ENCODE results near the gene GOLGA6C. TPM values are rescaled to one million over a fixed set of nuclear protein-coding genes. Genes with fewer than 3 reads are reported as not detected.

GOLGA6C gene
- total RNA-seq, 4 donors from 2014 or later, result not detected

DNA sequence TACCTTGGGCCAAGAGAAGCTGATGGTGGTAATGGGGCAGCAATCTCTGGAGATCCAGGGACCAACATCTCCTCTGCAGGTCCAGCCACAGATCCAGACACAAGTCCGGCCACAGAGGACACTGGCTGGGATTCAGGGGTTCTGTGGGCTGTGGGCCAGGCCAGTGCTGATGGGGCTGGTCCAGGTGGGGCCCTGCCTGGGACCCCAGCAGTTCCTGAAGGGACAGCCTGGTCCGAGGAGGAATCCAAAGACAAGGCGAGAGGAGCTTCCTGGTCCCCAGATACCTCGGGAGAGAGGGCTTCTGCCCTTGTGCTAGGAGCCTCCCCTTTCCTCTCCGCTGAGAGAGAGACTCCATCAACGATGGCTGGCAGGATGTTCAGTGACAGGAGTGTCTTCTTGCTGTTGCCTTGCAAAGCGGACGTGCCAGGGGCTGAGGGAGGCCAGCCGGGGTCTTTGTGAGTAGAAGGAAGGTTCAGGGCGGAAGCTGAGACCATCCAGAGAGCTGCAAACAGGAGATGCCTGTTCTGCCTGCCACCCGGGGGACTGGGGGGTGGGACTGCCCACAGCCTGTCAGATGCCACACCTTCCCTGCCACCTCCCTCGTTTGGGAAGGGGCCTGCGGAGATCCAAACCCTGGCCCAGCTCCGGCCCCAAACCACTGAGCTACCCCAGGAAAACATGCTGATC is 24.5 kb upstream of the GOLGA6C start:
- H3K36me3 ChIP-seq, result no peaks in the 10 kb centered on the region
- H3K4me1 ChIP-seq, result no peaks in the 10 kb centered on the region
- TF ChIP-seq POLR2AphosphoS5 (IDR thresholded peaks at IDR 0.05) (no peak), EP300 (IDR thresholded peaks at IDR 0.05) (no peak), POLR2A (IDR thresholded peaks at IDR 0.05) (no peak)
- 60% methylated on average over 2 of the region's 14 CpGs; no CpG with 5 or more reads in 1 of the 2 donors for WGBS, 2 donors (ENCODE audit: low coverage in 1 of 2)
- no peak overlapping the region for H3K4me3 ChIP-seq
- H3K27me3 ChIP-seq, result peaks cover 73% of the 10 kb centered on the region
- H3K9me3 ChIP-seq, result no peaks in the 10 kb centered on the region
- no peak overlapping the region for H3K27ac ChIP-seq
- no peak for ATAC-seq

DNA sequence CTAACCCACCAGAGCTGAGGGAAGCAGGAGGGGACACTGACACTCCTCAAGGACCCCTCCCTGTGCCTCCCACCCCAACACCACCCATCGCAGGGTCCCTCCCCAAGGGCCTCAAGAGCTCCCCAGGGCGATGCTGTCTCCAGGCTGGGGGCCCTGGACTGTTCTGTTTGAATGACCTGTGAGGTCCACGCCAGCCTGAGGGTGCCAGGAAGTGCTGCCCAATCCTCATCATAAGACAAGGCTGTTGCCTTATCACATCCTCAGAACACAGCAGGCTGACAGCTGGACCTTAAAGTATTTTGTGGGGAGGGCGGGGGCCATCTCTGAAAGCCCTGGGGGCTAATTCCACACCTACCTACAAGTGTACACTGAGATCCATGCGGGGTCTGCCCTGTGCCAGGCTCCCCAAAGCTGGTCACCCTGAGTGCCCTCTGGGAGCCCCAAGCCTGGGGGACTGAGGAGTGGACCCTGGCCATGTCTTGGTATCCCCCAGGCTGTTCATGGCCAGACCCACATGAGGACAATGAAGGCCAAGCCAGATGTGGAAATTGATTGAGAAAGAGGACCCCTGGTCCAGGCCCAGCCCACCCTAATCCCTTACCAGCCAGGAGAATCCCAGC is 23.8 kb upstream of the GOLGA6C start:
- Histone ChIP-seq H3K9me3 (no peaks in the 10 kb centered on the region), H3K27me3 (peaks cover 66% of the 10 kb centered on the region), H3K4me3 (no peak overlapping the region), H3K27ac (no peak overlapping the region), H3K36me3 (no peaks in the 10 kb centered on the region), H3K4me1 (no peaks in the 10 kb centered on the region)
- ATAC-seq, result no peak
- no CpG with 5 or more reads among the region's 5 CpGs for WGBS, 2 donors (ENCODE audit: low coverage in 1 of 2)
- TF ChIP-seq POLR2AphosphoS5 (IDR thresholded peaks at IDR 0.05) (no peak), EP300 (IDR thresholded peaks at IDR 0.05) (no peak)

DNA sequence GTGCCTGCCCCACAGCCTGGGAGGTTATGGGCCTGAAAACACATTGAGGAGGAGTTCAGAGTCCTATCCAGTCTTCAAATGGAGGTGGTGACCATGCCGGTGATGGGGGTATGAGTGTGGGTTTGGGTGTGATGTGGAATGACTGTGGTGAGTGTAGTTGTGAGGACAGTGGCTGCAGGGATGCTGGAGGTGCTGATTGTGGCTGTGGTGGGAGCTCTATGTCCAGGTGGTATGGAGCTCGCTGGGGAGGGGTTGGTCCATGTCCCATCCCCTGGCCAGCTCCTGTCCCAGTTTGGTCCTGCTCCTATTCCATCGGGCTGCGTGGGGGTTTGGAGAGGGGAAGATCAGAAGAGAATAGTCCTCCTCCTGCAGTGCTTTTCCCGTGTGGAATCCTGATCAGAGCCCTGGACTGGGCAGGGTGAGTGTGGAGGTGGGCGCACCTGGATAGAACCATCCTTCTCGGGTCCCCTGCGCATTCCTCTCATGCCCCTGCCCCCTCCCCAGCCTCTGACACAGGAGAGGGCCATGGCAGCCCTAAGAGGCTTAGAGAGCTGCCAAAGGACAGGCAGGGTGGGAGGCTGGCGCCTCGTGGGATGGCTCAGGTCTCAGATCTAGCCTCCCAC is 23.0 kb upstream of the GOLGA6C start:
- 78 to 87% methylated on average over 3 to 6 of the region's 10 CpGs for WGBS, 2 donors (ENCODE audit: low coverage in 1 of 2)
- no peaks in the 10 kb centered on the region for H3K9me3 ChIP-seq
- TF ChIP-seq, protein P1, sequence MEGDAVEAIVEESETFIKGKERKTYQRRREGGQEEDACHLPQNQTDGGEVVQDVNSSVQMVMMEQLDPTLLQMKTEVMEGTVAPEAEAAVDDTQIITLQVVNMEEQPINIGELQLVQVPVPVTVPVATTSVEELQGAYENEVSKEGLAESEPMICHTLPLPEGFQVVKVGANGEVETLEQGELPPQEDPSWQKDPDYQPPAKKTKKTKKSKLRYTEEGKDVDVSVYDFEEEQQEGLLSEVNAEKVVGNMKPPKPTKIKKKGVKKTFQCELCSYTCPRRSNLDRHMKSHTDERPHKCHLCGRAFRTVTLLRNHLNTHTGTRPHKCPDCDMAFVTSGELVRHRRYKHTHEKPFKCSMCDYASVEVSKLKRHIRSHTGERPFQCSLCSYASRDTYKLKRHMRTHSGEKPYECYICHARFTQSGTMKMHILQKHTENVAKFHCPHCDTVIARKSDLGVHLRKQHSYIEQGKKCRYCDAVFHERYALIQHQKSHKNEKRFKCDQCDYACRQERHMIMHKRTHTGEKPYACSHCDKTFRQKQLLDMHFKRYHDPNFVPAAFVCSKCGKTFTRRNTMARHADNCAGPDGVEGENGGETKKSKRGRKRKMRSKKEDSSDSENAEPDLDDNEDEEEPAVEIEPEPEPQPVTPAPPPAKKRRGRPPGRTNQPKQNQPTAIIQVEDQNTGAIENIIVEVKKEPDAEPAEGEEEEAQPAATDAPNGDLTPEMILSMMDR (IDR thresholded peaks at IDR 0.05), result no peak
- TF ChIP-seq POLR2A (IDR thresholded peaks at IDR 0.05) (no peak), POLR2AphosphoS5 (IDR thresholded peaks at IDR 0.05) (no peak), EP300 (IDR thresholded peaks at IDR 0.05) (no peak)
- no peak overlapping the region for H3K27ac ChIP-seq
- no peaks in the 10 kb centered on the region for H3K4me1 ChIP-seq
- no peaks in the 10 kb centered on the region for H3K36me3 ChIP-seq
- ATAC-seq, result no peak
- H3K27me3 ChIP-seq, result peaks cover 62% of the 10 kb centered on the region
- H3K4me3 ChIP-seq, result no peak overlapping the region

DNA sequence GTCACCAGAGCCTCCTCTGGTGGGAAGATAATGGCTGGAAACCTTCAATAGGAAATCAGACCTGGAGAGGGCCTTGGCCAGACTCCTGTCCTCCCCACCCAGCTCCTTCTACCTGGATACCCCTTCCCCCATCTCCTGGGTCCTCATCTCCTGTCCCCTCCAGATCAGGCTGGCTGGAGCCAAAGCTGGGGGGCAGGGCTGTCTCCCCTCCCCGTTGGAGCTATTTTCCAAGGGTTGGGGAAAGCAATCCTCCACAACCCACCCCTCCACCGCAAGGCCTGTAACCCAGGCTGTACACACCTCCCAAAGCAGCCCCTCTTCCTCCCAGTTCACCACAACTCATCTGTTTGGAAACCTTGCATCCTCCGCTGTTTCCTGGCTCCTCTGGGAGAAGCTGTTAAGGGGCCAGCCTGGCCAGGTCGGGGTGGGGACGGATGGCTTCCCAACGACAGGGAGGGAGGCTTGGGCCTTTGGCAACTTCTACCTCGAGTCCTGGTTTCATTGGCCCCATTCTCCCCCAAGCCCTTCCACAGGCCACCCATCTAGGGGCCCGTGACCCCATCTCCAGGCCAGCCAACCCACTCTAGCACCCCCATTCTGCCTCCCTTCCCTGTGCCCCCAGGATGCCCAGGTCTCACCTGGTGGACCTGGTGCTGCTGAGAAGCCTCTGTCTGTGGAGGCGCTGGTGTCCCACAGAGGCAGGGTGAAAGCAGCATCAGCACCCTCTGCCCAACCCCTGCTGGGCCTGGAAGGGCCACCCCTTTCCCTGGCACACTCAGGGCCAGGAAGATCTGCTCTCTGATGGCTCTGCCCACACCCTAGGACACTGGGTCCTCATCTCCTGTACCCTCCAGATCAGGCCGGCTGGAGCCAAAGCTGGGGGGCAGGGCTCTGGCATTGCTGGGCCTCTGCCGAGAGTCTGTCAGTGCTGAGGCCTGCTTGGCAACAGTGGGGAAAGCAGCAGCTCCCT is 22.1 kb upstream of the GOLGA6C start:
- H3K4me3 ChIP-seq, result no peak overlapping the region
- peaks cover 62% of the 10 kb centered on the region for H3K27me3 ChIP-seq
- H3K36me3 ChIP-seq, result no peaks in the 10 kb centered on the region
- WGBS, 2 donors (ENCODE audit: low coverage in 1 of 2), result 89 to 100% methylated on average over 1 to 3 of the region's 11 CpGs
- no peaks in the 10 kb centered on the region for H3K9me3 ChIP-seq
- H3K4me1 ChIP-seq, result no peaks in the 10 kb centered on the region
- TF ChIP-seq EP300 (IDR thresholded peaks at IDR 0.05) (no peak), POLR2AphosphoS5 (IDR thresholded peaks at IDR 0.05) (no peak), POLR2A (IDR thresholded peaks at IDR 0.05) (no peak)
- TF ChIP-seq, protein P1 (IDR thresholded peaks at IDR 0.05), result no peak
- H3K27ac ChIP-seq, result no peak overlapping the region
- ATAC-seq, result no peak

DNA sequence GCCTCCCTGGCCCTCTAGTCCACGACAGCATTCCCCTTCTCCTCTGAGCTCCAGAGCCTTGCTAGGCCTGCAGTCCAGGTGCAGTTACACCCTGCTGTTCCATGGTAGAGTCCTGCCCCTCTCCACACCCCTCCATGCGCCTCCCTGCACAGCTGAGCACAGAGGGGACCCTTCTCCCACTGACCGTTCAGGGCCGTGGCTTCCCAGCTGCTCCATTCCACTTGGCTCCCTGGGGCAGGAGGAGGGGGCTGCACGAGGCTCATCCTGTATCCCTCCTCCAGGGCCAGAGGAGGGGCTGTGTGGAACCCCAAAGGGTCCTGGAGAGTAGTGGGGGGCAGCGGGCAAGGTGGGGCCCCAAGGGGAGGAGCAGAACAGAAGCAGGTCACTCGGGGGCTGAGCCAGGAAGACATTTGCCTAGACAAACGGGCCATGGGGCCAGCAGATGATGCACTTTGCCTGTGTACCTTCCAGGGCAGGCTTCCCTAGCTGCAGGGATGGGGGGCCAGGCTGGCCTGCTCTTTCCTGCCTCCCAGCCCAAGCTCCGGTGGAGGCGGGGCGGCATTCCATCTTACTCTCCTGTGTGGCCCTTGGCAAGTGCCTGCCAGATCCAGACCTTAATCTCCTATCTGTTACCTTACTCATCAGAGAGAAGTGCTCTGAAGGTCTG is 20.7 kb upstream of the GOLGA6C start:
- ATAC-seq, result no peak
- Histone ChIP-seq H3K4me3 (no peak overlapping the region), H3K27ac (no peak overlapping the region), H3K9me3 (no peaks in the 10 kb centered on the region), H3K27me3 (peaks cover 52% of the 10 kb centered on the region), H3K4me1 (no peaks in the 10 kb centered on the region), H3K36me3 (no peaks in the 10 kb centered on the region)
- TF ChIP-seq EP300 (IDR thresholded peaks at IDR 0.05) (no peak), POLR2AphosphoS5 (IDR thresholded peaks at IDR 0.05) (no peak), POLR2A (IDR thresholded peaks at IDR 0.05) (no peak)
- TF ChIP-seq, protein P1 (IDR thresholded peaks at IDR 0.05), result no peak
- WGBS, 2 donors (ENCODE audit: low coverage in 1 of 2), result no CpG with 5 or more reads among the region's 11 CpGs

Measured in gastroesophageal sphincter (tissue), 4 donors.